WI38 (cell line): ENCODE results near the gene DTNBP1.

Experiments
- H3K4me3 ChIP-seq: 2 replicates; pipeline ENCODE4 v1.5.1; 2011; ENCODE audit warnings: low read depth, mild to moderate bottlenecking, control low read depth, low read length
- TF ChIP-seq, protein P1 (sequence below): IDR thresholded peaks from 2 replicates; pipeline ENCODE4 v1.5.1; 2012; ENCODE audit warnings: low read depth, mild to moderate bottlenecking, control low read depth, low read length

DTNBP1 gene

DNA sequence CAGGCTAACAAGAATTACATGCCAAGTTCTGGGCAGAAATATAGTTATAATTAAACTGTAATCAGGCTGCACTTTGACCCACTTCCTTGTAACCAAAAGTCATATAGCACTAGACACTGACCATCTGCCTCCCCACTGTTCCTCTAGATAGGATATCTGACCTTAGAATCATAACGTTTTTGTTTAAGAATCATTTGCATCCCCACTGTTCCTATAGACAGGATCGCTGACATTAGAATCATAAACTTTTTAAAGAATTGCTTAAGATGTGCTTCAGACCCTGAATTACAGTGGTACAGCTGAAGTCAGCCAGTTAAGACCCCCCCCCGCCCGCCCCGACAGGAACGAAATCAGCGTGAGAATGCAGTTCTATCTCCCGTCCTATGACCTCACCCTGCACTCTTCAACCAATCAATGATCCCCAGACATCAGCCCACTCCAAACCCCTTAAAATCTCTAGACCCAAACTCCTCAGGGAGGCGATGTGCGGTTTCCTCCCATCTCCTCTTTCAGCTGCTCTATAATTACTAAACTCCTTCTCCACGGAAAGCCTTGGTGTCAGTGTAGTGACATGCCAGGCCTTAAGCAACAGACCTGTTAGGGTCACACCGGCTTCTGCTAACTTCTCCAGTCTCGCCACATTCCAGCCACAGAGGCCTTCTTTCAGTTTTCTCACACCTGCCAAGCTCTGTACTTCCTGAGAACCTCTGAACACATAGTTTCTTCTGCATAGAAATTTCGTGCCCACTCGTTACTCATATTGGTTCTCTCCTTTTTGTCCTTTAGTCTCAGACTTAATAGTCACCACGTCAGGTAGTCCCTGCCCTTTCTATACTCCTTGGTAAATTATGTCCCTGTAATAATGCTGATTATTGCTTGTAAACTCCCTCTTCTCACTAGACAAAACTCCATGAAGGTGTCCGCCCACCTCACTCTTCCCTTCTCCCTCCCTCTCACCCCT, 93.5 kb downstream of the DTNBP1 start:
- H3K4me3 ChIP-seq, result no peak overlapping the region
- TF ChIP-seq, protein P1, sequence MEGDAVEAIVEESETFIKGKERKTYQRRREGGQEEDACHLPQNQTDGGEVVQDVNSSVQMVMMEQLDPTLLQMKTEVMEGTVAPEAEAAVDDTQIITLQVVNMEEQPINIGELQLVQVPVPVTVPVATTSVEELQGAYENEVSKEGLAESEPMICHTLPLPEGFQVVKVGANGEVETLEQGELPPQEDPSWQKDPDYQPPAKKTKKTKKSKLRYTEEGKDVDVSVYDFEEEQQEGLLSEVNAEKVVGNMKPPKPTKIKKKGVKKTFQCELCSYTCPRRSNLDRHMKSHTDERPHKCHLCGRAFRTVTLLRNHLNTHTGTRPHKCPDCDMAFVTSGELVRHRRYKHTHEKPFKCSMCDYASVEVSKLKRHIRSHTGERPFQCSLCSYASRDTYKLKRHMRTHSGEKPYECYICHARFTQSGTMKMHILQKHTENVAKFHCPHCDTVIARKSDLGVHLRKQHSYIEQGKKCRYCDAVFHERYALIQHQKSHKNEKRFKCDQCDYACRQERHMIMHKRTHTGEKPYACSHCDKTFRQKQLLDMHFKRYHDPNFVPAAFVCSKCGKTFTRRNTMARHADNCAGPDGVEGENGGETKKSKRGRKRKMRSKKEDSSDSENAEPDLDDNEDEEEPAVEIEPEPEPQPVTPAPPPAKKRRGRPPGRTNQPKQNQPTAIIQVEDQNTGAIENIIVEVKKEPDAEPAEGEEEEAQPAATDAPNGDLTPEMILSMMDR, result no peak

DNA sequence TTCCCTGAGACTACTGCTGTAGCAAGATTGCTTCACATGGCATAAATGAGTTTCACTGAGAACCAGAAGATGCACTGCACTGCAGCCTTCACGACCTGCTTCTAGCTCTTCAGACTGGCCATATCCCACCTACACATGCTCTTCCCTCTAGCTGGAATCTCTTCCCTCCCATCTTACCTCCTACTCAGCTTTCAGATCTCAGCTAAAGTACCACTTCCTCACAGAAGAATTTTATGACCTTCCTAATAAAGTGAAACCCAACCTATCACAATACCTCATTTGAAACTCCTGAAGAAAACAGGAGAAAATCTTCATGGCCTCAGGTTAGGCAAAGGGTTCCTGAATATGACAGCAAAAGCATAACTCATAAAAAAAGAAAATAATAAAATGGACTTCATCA, 99.9 kb downstream of the DTNBP1 start:
- TF ChIP-seq, protein P1, result no peak

GRCh38 chr6:15561447-15562199, 101.2 kb downstream of the DTNBP1 start:
- H3K4me3 ChIP-seq, result no peak overlapping the region
- TF ChIP-seq, protein P1, result no peak

More for the DNA sequence above, 99.9 kb downstream of the DTNBP1 start:
- no peak overlapping the region for H3K4me3 ChIP-seq

GRCh38 chr6:15560713-15561112, 102.1 kb downstream of the DTNBP1 start:
- TF ChIP-seq, protein P1, result no peak
- no peak overlapping the region for H3K4me3 ChIP-seq

DNA sequence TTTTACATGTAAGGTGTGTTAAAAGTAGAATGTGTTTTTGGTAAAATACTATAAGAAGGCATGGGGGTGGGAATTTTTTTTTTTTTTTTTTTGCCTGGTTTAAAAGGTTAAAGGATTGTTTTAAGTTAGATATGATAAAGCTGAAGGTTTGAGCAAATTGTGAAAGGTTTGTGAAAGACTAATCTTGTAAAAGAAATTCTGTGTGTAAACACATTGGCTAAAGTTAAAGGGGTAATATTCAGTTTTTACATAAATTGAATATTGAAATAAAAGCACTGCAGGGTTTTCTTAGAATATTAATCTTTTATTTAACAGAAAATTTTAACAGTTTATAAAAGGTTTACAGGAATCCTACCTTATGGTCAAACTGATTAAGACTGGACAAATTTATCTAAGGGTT, 105.7 kb downstream of the DTNBP1 start:
- TF ChIP-seq, protein P1, result no peak
- H3K4me3 ChIP-seq, result no peak overlapping the region

DNA sequence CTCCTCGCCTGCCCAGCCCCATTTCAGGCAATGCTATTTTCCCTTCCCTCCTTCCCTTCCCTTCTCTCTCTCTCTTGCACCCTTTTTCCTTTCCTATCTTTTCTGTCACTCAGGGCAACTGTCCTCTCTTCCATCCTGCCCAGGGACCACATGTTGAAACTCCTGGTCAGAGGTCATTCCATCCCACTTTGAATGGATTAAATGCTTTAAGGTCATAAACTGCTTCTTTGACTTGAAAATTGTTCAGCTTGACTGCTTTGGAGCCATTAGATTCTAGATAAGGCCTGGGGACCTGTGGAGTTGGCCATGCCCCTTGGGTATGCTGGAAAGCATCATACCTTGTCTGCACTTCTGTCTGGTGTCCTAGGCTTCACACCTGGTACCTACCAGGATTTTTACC, 106.1 kb downstream of the DTNBP1 start:
- TF ChIP-seq, protein P1, result no peak
- H3K4me3 ChIP-seq, result no peak overlapping the region
